HG02798 (cell line): Measurements from ENCODE around the gene MOG.
A peak's percentile ranks its signal among the peaks of the same experiment; 100 is the strongest.

Experiments
- ATAC-seq: cut with Tn5 transposase; IDR thresholded peaks from one replicate; pipeline ENCODE4 v1.9.1; 2021; ENCODE audit warnings: mild to moderate bottlenecking; ENCODE audit not compliant: unreplicated experiment, poor library complexity

MOG gene

DNA sequence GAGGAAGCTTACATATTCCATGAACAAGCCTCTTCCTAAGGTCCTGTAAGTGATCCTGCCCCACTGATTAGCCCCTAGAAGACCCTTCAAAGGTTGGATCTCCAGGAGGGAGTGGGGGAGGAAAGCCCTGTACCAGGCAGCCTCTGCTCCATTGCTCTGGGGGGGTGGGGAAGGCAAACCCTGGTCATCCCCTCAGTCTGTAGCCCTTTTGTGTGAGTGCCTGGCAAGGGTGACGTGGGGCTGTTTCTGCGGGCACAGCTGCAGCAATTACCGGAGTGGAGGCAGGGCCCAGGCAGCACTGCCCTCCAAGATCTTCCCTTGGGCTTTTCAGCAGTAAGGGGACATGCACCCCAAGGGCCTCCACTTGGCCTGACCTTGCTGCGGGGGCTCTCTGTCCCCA is at the start of gene MOG:
MOG (plus strand) TSS at position 295 of the 400 bp plus-strand sequence. CDS start 118 bp downstream, outside the sequence.
- no peak for ATAC-seq

DNA sequence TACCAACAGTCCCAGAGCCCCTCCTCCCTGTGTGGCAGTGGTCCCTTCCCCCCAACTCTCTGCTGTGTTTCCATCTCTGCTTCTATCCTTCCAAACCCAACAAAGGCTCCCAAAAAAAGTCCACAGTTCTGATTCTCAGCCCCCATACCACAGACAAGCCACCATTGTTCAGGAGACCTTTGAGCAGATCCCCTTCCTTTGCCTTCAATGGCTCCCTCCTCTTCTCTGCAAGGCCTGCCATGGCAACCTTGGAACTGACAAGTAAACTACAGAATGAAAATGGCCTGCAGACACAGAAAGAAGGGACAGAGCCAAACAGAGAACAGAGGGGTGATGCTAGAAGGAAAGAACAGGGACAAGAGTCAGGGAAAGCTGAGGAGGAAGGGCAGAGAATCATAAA is 48.8 kb upstream of the MOG start:
- no peak for ATAC-seq

DNA sequence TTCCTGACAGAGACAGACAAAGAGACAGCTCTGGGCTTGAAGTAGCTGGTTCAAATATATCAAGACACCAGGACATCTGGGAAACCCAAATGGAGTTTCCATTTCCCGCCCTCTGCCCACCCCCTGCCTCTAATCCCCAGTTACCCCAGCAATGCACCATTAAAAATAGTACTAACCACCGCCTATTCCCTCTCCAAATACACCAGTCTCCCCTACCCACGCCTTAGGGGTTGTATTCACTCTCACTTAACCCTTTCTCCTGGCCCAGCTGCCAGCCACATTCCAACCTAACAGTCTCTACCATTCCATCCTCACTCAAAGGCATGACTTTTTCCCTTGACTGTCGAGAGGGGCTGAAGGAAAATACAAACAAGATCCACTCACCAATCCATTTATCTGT is 46.4 kb upstream of the MOG start:
- ATAC-seq, result no peak

DNA sequence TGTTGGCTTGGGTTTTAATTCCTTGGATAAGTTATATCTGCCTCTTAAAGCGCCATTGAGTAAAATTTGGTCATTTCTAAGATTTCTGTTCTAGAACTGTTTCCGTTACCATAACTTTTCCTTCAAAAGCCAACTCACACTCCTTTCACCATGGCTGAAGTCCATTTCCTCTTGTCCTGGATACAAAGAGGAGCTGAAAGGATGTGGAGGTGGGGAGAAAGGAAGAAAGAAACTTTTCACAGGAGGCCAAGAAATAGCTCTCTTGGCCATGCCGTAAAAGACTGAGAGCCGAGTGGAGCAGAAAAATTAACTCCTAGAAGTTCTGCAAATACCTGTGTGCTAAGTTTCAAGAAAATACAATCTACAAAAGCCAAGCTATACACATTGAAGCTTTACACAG is 45.5 kb upstream of the MOG start:
- no peak for ATAC-seq

DNA sequence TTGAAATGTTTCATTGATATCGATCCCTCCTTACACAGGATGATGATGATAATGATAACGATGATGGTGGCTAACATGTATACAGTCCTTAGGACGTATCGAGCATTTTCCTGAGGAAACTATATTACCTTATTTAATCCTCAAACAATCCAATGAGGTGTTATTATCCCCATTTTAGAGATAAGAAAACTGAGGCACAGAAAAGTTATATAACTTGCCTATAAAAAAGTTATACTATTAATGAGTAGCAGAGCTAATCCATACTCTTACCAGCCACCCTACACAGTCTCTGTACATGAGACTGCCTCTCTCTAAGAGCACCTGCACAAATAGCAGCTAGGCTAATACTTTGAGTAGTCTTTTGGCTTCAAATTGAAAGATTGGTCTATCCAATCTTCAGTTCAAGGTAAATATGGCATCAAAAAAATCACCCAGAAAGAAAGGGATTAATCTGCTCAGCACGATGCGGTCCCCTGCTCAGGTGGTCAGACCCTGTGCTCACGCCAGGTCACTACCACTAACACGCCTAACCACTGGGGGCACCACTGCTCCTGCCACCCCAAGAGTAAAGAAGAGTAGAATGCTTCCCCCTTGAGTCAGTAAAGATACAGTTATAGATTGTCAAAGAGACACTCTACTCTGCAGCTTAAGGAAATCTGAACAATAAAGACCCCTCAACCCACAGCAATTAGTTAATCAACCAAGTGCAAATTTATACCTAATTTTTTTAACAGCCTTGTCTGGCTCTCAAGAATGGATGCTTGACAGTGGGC is 38.9 kb upstream of the MOG start:
- ATAC-seq, result no peak

DNA sequence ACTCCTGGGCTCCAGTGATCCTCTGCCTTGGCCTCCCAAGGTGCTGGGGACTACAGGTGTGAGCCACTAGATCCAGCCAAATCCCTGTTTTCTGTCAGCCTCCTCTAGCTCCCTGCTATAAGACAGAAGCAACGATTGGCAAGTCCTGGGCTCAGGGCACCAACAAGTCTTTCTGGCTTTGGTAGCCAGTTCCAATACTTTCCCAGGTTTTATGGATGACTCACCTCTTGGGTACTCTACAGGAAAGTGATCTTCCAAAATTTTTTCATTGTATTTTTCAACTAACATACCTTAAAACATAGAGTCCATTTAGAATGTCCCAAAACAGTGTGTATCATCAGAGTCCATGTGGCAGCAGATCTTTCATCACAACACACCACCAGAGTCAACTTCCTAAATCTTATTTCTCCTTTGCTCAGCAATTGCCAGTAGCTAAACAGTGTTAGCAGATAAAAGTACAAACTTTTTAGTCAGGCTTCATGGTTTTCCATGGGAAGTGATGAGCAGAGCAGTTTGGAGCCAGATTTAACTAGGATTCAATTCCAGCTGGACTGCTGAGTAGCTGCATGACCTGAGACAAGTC is 37.2 kb upstream of the MOG start:
- no peak for ATAC-seq

DNA sequence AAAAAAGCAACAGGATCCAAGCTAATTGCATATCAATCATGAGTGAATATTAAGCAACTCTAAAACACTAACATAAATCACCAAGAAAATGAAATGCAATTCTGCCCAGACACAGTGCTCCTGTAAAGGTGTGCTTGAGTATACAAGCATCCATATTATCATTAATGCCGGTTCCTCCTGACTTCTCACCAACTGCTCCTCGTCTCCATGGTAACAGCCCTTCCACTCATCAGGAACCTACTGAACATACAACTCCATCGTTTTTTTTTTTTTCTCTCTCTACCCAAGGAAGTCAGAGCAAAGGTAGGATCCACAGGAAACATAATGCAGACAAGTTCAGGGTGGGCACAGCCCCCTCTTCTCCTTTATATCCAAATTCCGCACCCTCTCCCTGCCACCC is 36.3 kb upstream of the MOG start:
- no peak for ATAC-seq

DNA sequence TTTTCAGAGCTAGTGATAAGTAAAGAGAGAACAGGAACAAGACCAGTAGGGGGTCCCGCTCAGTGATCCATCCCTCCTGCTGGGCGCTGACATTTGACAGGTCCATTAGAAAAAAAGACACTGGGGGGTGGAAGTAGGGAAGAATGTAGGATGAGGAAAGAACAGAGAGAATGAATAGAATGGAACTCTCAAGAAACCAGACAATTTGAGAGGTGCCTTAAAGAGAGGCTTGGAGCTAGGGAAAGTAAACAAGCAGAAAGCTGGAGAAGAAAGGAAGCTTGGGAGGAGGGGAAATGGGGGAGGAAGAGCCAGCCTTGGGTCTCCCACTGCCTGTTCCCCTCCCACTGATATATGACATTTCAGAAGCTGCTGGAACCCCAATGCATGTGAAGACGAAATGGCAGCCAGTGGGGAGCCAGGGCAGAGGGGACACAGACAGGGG is 32.4 kb upstream of the MOG start:
- ATAC-seq, result no peak

DNA sequence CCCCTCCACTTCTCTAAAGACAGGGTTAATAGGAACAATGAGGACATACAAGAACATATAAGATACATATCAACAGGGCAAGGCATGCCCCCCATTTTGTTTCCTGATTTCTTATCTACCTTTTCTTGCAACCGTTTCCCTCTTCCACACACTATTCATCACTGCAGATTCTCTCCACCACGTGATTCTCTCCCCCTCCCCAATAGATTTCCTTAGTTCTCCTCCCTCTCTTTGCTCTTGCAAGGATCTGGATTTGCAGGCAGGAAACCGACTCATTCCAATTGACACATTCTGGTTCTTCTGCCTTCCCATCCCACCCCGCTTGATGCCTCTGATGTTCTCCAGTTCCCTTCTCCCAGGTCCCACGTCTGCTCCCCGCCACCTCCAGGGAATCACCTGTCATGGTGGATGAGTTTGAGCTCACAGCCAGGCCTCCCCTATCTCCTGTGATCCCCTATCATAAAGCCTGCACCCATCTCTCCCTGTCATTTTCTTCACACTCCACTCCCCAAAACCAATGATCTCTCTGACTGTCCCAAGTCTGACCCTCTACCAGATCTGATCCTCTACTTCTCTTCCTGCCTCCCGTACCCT is 31.5 kb upstream of the MOG start:
- ATAC-seq, result no peak

DNA sequence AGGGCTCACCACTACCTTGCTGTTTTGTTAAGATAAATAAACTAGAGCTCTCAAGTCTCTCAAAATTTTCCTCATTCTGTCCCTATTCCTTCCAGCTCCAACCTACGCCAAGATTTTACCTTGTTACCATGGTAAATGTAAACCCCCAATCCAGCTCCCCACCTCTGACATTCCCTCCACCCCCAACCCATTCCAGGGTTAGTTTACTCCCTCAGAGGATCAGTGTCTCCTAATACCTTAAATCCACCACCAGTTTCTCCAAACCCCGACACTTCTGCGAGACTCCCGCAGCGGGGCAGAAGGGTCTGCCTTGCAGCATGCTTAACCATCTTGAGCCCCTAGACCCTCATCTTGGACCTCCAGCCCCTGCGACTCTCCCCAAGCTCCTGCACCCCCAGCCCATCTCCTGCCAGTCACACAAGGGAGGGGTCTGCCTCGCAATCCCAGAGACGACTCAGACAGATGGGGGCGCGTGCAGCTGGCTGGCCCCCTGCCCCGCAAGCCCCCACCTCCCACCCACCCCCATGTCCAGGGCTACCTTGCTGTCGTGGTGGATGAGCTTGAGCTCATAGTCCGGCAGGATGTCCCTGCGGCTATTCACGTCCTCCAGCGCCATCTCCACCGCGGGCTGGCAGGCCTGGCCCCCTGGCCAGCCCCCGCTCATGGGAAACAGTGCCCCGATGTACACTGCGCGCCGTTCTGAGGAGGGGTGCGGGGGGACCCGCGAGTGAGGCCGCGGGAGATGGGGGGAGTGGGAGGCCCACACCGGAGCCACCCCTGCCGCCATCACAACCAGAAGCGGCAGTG is 29.7 kb upstream of the MOG start:
- ATAC-seq, result no peak

DNA sequence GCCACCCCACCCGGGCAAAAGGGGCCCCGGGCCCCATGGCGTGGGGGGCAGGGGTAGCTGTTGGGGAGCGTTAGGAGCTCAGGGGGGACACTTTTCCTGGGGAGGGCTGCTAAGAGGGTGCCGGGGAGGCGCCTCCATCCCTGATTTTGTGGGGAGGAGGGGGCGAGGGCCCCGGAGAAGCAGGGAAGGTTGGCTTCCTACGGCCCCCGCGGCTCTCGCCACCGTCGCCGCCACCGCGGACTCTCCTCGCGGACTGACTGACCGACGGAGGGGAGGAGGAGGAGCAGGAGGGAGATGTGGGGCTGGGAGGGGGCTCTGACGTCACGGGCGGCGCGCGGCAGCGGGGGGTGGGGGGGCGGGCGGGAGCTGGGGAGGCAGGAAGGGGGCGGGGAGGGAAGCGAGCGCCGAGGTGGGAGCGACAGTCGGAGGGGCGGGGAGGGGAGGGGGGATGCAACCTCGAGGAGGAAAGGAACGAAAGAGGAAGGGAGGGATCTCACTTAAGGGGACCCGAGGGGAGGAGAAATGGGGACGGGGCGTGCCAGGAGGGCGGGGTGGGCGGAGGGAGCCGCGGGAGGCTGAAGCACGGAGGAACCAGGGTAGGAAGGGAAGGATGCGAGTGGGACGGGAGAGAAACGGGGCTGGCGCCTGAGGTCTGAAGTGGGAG is 29.0 kb upstream of the MOG start:
- ATAC-seq, result no peak

DNA sequence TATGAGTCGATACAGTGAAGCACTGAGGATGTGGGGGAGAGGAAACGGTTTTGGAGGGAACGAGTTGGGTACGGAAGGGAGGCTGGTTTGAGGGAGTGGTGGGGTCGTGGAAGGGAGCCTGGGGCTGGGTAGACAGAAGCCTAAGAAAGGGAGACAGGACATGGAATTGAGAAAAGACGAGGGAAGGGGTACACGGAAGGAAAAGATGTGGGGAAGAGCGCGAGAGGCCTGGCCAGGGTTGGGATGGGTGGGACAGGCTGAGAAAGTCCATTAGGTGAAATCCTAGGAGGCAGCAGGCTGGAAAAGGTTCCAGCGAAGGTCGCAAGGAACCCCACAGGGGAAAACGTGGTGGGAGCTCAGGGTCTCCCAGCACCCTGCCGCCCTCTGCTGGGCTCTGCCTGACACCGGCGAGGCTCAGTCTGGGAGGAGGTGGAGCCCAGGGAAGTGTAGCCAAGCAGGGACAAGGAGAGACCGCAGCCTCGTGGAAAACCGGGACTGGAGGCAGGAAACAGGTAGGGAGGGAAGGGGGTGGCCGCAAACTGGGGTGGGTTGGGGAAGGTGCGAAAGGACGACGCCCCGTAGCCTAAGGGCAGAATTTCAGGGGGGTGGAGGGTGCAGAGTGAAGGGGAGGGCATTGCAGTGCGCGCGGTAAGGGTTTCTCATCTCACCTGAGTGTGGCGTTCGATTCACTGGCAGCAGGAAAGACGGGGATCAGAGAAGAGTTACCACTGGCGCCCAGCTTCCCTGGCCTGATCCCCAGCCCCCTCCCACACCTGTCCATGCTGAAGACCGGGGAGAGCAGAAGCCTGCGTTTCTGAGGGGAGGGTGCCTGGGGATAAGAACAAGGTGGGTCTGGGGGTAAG is 28.2 kb upstream of the MOG start:
- no peak for ATAC-seq

DNA sequence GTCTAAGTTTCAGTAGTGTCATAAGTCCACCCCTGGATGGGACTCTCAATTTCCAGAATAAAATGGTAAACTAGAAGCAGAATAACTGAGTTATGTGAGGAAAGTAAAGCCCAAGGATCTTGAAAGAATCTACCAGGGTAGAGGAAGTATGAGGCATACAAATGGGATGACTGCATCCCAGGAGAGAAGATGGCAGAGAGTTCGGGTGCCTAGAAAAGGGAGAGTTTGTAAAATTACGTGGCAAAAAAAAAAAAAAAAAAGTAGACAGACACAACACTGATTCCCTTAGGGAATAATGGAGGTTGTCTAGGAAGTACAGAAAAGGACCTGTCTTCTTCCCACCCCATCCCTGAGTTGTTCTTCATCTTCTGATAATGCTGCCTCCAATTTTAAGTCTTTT is 27.3 kb upstream of the MOG start:
- no peak for ATAC-seq

DNA sequence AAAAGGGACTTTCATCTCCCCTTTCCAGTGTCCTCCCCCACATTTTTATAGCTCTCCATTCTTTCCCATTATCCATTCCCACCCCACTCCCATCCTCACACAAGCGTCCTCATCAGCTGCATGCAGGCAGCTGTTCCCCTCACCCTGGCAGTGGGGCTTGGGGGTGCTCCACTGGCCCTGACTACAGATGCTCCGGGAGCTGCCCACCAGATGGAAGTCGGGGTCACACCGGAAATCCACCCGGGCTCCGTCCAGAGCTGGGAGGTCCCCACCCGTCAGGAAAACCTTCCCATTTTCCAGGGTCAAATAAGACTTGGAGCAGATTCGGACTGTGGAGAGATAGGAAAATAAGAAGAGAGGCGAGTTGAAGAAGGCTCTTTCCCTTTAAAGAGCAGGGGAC is 26.6 kb upstream of the MOG start:
- ATAC-seq, result no peak

DNA sequence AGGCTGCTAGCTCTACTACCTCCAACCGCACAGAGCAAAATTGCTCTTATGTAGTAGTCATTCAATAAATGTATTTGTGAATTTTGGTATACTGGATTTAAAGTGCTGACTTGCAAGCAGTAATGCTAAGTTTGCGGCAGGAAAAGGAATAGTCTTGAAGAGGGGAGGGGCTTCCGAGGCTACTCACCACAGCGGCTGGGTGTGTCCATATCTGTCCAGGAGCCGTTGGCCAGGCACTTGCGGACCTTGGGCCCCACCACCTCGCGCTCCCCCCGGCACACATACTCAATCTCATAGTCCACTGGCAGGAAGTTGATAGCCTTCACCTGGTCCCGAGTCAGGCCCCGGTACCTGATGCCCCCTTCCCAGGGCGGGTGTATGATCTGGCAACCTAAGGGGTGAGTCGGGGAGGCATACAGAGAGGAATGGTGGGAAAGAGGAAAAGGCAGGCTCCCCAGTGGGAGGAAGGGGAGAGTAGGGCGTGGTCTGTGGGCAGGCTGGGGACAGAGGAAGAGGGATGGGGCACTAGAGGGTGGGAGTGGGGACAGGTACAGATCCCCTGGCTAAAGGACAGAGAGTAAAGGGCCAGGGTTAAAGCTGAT is 25.6 kb upstream of the MOG start:
- no peak for ATAC-seq

DNA sequence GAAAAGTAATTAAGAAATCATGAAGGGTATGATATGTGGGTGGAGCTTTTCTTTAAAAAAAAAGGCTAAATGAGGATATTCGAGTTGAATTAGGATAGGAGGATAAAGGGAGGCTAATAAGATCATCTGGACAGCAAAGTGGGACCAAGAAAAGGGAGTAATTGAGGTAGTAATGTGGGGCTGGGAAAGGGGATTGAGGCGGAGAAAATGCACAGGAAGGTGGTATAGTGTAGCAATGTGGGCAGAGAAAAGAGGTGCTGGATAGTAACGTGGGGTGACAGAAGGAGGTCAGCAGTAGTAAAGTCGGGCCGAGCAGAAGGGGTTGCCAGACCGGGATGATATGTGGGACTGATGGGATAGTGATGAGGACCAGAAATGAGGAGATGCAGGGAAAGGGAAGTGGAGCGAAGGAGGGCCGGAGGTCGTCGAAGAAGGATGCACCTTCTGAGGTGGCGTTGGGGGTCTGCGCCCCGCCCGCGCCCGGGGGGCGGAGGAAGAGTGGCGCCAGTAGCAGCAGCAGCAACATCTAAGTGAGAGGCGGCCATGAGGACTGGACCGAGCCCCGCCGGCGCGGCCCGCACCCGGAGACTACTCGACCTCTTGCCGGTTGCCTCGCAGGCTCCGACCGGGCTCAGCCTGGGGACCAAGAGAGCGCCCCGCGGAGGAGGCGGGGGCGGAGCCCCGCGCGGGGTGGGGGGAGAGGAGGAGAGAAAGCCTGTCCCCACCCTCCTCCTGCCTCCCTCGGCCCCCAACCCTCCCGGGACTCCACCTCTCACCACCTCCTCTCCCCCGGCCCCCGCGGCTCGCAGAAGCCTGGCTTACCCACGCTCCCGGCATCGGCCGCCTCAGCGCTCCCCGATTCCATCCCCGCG is 24.8 kb upstream of the MOG start:
- ATAC-seq, result peak; percentile 31

DNA sequence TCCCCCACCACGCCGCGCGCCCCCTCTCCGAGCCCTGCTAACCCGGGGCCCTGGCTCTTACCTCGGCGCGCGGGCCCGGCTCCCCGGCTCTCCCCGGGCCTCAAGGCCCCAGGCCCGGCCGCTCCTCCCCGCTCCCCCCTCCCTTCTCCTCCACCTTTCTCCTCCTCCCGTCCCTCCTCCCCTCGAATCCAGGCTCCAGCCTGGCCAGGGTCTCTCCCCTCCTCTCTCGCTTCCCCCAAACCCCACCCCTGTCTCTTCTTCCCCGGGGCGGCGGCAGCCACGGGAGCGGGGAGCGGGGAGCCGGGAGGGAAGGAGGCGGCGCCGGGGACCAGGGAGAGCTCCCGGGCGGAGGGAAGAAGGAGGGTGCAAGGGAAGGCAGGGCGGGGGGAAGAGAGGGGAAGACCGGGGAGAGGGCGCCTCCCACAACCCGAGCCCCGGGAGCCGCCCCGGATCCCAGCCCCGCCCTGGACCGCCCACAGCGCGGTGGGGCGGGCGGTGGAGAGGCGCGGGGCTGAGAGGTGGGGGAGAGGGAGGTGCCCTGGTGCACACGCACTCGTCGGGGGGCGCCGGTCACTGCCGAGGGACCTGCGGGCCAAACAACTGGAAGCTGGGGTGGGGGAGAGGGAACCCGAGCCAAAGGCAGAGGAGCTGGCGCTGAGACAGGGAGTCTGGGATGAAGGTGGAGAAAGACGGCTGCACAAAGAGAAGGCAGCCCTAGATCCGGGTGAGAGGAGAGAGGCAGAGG is 23.9 kb upstream of the MOG start, which contains the start of gene GABBR1:
GABBR1 (minus strand) TSS at position 395 of the 745 bp plus-strand sequence. CDS start 798 bp downstream, outside the sequence.
- peak; percentile 87 for ATAC-seq
